Activated CD8-positive, alpha-beta memory T cell treated with anti-CD3 and anti-CD28 coated beads for 4 hours (primary cell): ENCODE results near the gene ZNF653.
A peak's percentile ranks its signal among the peaks of the same experiment; 100 is the strongest.
"Not testable (repeated sequence)": the region's sequence is repeated elsewhere in the genome, so short reads cannot be mapped to it uniquely, and the experiment has no call there.

Experiments used
- DNase-seq, 2 donors: peaks; one replicate each; pipeline ENCODE4 v3.0.0-alpha.2; 2020; ENCODE audit warnings: low read depth in 2 of 2

Gene ZNF653

GRCh38 chr19:11456659-11457058 is 49.0 kb downstream of the ZNF653 start:
- DNase-seq, result no peak

- DNase-seq, result not testable (repeated sequence)
Observed at GRCh38 chr19:11455233-11455554, 50.4 kb downstream of the ZNF653 start.

- no peak for DNase-seq
Observed at GRCh38 chr19:11453468-11454341, 51.9 kb downstream of the ZNF653 start.

GRCh38 chr19:11452620-11453310 is 52.9 kb downstream of the ZNF653 start:
- DNase-seq, result no peak

- no peak for DNase-seq
Observed at GRCh38 chr19:11451871-11452619, 53.6 kb downstream of the ZNF653 start.

- DNase-seq, result no peak
Observed at GRCh38 chr19:11451327-11451870, 54.2 kb downstream of the ZNF653 start.

GRCh38 chr19:11450570-11451326 is 54.9 kb downstream of the ZNF653 start:
- no peak for DNase-seq

GRCh38 chr19:11448923-11449554 is 56.6 kb downstream of the ZNF653 start:
- DNase-seq, result no peak

GRCh38 chr19:11448410-11448809 is 57.2 kb downstream of the ZNF653 start:
- no peak for DNase-seq

- DNase-seq, result no peak
Observed at GRCh38 chr19:11447347-11448262, 58.0 kb downstream of the ZNF653 start.

- no peak for DNase-seq
Observed at GRCh38 chr19:11446652-11447301, 58.9 kb downstream of the ZNF653 start.

- no peak for DNase-seq
Observed at GRCh38 chr19:11446271-11446651, 59.4 kb downstream of the ZNF653 start.

- no peak for DNase-seq
Observed at GRCh38 chr19:11445141-11445540, 60.5 kb downstream of the ZNF653 start.

GRCh38 chr19:11444059-11444458 is 61.6 kb downstream of the ZNF653 start:
- DNase-seq, result no peak

GRCh38 chr19:11437955-11438354 is 67.7 kb downstream of the ZNF653 start:
- no peak for DNase-seq

- no peak for DNase-seq
Observed at GRCh38 chr19:11435833-11436313, 69.8 kb downstream of the ZNF653 start.

- peak; percentile 96 to 98 for DNase-seq
Observed at GRCh38 chr19:11435057-11435832, 70.4 kb downstream of the ZNF653 start, which contains the start of the genes ODAD3 and PRKCSH. Gene ODAD3 (minus strand): TSS chr19:11435121. CDS start chr19:11435016, 105 bp downstream. Gene PRKCSH (plus strand): TSS chr19:11435635. CDS start chr19:11436118, 483 bp downstream.

GRCh38 chr19:11434703-11435056 is 71.0 kb downstream of the ZNF653 start:
- DNase-seq, result no peak
